OCI-LY7 (cell line): ENCODE results near the gene MYH10. TPM values are rescaled to one million over a fixed set of nuclear protein-coding genes. Genes with fewer than 3 reads are reported as not detected.

Experiments used
- BruUV-seq: library from RNA; stranded (reverse); fragments of 400-500 nt; replicated peaks from 2 replicates; lab custom pipeline; 2021; lab: Mats Ljungman, UMichigan
- CTCF ChIA-PET: fragments of 300-600 bp; sonication (Branson Sonifier 250); formaldehyde crosslinking; loops from one replicate; lab custom pipeline; 2022; ENCODE audit warnings: antibody characterized with exemption; ENCODE audit not compliant: unreplicated experiment; lab: Charles Lee
- POLR2A ChIA-PET: fragments of 300-600 bp; sonication (Branson Sonifier 250); formaldehyde crosslinking; loops from one replicate; lab custom pipeline; 2022; ENCODE audit warnings: antibody characterized with exemption; lab: Charles Lee
- DNase-seq: peaks from one replicate; pipeline ENCODE4 v3.0.0-alpha.2; 2015; ENCODE audit warnings: low spot score
- H2AFZ ChIP-seq: fragments of 200-600 bp; sonication (generic), shearing (Covaris generic); 2 replicates; pipeline ENCODE4 v1.6.1; 2014; ENCODE audit warnings: mild to moderate bottlenecking, antibody characterized with exemption, low read length, moderate library complexity
- H3K27ac ChIP-seq: fragments of 200-600 bp; sonication (generic); 2 replicates; pipeline ENCODE4 v1.5.1; 2014; ENCODE audit warnings: mixed run types, low read depth, mild to moderate bottlenecking, moderate library complexity, low read length, inconsistent platforms; ENCODE audit not compliant: poor library complexity, severe bottlenecking
- H3K36me3 ChIP-seq: fragments of 200-600 bp; sonication (generic); 2 replicates; pipeline ENCODE4 v1.6.1; 2014; ENCODE audit warnings: mild to moderate bottlenecking, antibody characterized with exemption, low read length, moderate library complexity, mixed read lengths; ENCODE audit not compliant: insufficient read depth
- H3K4me1 ChIP-seq: fragments of 200-600 bp; sonication (generic); 2 replicates; pipeline ENCODE4 v1.5.1; 2014; ENCODE audit warnings: mild to moderate bottlenecking, low read length; ENCODE audit not compliant: insufficient read depth, poor library complexity, severe bottlenecking
- H3K4me2 ChIP-seq: fragments of 200-600 bp; sonication (generic); 2 replicates; pipeline ENCODE4 v1.6.1; 2014; ENCODE audit warnings: mild to moderate bottlenecking, low read length
- H3K4me3 ChIP-seq: fragments of 200-600 bp; sonication (generic); 2 replicates; pipeline ENCODE4 v1.5.1; 2014; ENCODE audit warnings: mild to moderate bottlenecking, low read depth, low read length; ENCODE audit not compliant: poor library complexity, severe bottlenecking
- H3K79me2 ChIP-seq: fragments of 200-600 bp; sonication (generic); 2 replicates; pipeline ENCODE4 v1.6.1; 2016; ENCODE audit warnings: low read depth, mild to moderate bottlenecking, low read length, moderate library complexity, mixed read lengths; ENCODE audit not compliant: insufficient read depth
- H3K9me2 ChIP-seq: fragments of 200-600 bp; sonication (generic); 2 replicates; pipeline ENCODE4 v1.6.1; 2016; ENCODE audit warnings: mild to moderate bottlenecking, low read length, mixed read lengths; ENCODE audit not compliant: insufficient read depth
- H3K9me3 ChIP-seq: fragments of 200-600 bp; sonication (generic); 2 replicates; pipeline ENCODE4 v1.6.1; 2014; ENCODE audit warnings: mild to moderate bottlenecking, mixed run types, low read length, mixed read lengths
- H4K20me1 ChIP-seq: fragments of 200-600 bp; sonication (generic); 2 replicates; pipeline ENCODE4 v1.6.1; 2014; ENCODE audit warnings: mild to moderate bottlenecking, antibody characterized with exemption, low read length, moderate library complexity, mixed read lengths; ENCODE audit not compliant: insufficient read depth
- EZH2phosphoT487 ChIP-seq: fragments of 200-600 bp; sonication (generic); IDR thresholded peaks from 2 replicates; pipeline ENCODE4 v1.6.1; 2018; ENCODE audit warnings: low read depth, borderline replicate concordance, mild to moderate bottlenecking, mixed run types, antibody characterized with exemption, low read length, moderate library complexity, mixed read lengths
- intact Hi-C: fragments of 100-400 bp; cut with micrococcal nuclease; formaldehyde crosslinking; loops from one replicate; pipeline ENCODE4 v1.10.0; 2022; ENCODE audit not compliant: unreplicated experiment
- total RNA-seq, 2 experiments: library from RNA; depleted of rRNA in 1 of 2; stranded (reverse); fragments of >200 nt in 1 of 2; shearing (Covaris generic) in 1 of 2; gene quantifications; 2 replicates each; pipeline ENCODE4 v1.2.3, GENCODE V29; 2014 to 2022
- TF ChIP-seq, protein P1 (sequence below): fragments of 200-600 bp; sonication (generic); conservative IDR thresholded peaks from 2 replicates; pipeline ENCODE4 v1.5.1; 2014; ENCODE audit warnings: mild to moderate bottlenecking, antibody characterized with exemption, low read length, moderate library complexity, mixed read lengths

The MYH10 gene
- total RNA-seq, 2 experiments from 2014 or later: 41.9 to 60.4 TPM

DNA sequence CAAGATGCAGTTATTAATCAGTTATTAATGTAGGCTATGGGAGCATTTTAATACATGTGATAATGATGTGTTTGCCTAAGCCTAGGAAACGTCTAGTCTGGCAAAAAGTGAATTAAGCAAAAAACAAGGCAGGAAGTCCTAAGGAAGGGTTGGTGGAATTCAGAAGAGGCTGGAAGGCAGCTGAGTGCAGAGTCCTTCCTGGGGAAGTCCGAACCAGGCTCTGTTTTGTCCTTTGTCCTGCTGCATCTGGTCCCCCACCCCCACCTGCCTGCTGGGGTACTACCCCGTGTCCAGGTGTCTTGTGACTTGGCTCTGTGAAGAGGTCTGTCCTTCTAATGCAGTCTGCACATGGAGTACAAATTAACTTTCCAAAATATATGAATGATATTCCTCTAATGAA lies 1.5 kb upstream of the MYH10 start:
- Histone ChIP-seq H4K20me1 (peaks cover 7% of the 10 kb centered on the region; the same call in 1 of the 2 replicates), H3K9me3 (no peaks in the 10 kb centered on the region), H3K79me2 (peaks cover 23% of the 10 kb centered on the region; the same call in 1 of the 2 replicates), H3K9me2 (no peaks in the 10 kb centered on the region), H3K4me2 (peak overlapping the region; percentile 89), H2AFZ (peak overlapping the region; percentile 98; the same call in 1 of the 2 replicates), H3K4me3 (peak overlapping the region; percentile 98), H3K27ac (no peak overlapping the region), H3K4me1 (peaks cover 23% of the 10 kb centered on the region), H3K36me3 (no peaks in the 10 kb centered on the region)
- no TSS peak for BruUV-seq
- no peak for TF ChIP-seq EZH2phosphoT487
- TF ChIP-seq, protein P1, sequence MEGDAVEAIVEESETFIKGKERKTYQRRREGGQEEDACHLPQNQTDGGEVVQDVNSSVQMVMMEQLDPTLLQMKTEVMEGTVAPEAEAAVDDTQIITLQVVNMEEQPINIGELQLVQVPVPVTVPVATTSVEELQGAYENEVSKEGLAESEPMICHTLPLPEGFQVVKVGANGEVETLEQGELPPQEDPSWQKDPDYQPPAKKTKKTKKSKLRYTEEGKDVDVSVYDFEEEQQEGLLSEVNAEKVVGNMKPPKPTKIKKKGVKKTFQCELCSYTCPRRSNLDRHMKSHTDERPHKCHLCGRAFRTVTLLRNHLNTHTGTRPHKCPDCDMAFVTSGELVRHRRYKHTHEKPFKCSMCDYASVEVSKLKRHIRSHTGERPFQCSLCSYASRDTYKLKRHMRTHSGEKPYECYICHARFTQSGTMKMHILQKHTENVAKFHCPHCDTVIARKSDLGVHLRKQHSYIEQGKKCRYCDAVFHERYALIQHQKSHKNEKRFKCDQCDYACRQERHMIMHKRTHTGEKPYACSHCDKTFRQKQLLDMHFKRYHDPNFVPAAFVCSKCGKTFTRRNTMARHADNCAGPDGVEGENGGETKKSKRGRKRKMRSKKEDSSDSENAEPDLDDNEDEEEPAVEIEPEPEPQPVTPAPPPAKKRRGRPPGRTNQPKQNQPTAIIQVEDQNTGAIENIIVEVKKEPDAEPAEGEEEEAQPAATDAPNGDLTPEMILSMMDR: no peak
- ChIA-PET CTCF (no interaction called here), POLR2A (interaction anchor here (0.6 kb wide), 1 partner anchor 1591 kb away, joined by 4 read pairs; no protein-coding TSS in a partner anchor)
- DNase-seq: peak; percentile 13
- intact Hi-C loops: loop anchor here (5.0 to 10.0 kb wide), 2 partner anchors 195 to 333 kb away; partner anchors contain the start of genes NDEL1 and PIK3R5

DNA sequence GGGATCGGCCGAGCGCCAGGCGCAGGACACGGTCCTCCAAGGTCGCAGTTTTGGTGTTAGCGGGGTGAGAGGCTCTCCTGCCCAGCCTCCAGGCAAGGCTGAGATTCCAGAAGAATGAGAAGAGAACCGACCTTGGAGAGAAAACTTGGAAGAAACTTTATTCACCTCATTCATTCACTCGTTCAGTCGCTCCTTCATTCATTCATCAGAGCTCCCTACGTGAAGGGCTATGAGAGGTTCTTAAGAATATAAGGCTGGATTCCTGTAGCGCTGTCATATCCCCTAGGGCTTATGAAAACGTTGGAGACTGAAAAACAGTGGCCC lies 991 bp upstream of the MYH10 start:
- H3K9me3 ChIP-seq: no peaks in the 10 kb centered on the region
- no peak for DNase-seq
- H3K4me2 ChIP-seq: peak overlapping the region; percentile 89
- peaks cover 7% of the 10 kb centered on the region; the same call in 1 of the 2 replicates for H4K20me1 ChIP-seq
- H2AFZ ChIP-seq: peak overlapping the region; percentile 98
- peaks cover 23% of the 10 kb centered on the region; the same call in 1 of the 2 replicates for H3K79me2 ChIP-seq
- H3K36me3 ChIP-seq: no peaks in the 10 kb centered on the region
- no peaks in the 10 kb centered on the region for H3K9me2 ChIP-seq
- ChIA-PET POLR2A (interaction anchor here (0.6 kb wide), 1 partner anchor 1591 kb away, joined by 4 read pairs; no protein-coding TSS in a partner anchor), CTCF (interaction anchor here (0.5 kb wide), 1 partner anchor 557 kb away, joined by 14 read pairs; no protein-coding TSS in a partner anchor)
- no peak for TF ChIP-seq EZH2phosphoT487
- TF ChIP-seq, protein P1: 0 out of 2 replicates have a peak, but pooled peaks have one; percentile 21
- no TSS peak for BruUV-seq
- intact Hi-C loops: loop anchor here (5.0 to 10.0 kb wide), 2 partner anchors 194 to 333 kb away; partner anchors contain the start of genes NDEL1 and PIK3R5
- peaks cover 23% of the 10 kb centered on the region for H3K4me1 ChIP-seq
- H3K4me3 ChIP-seq: peak overlapping the region; percentile 98
- H3K27ac ChIP-seq: peak overlapping the region; percentile 57
